Prostate gland (tissue), 2 donors: ENCODE results near the gene CAB39. TPM values are rescaled to one million over a fixed set of nuclear protein-coding genes. Genes with fewer than 3 reads are reported as not detected.

Experiments
- DNase-seq: peaks from one replicate; pipeline ENCODE4 v3.0.0-alpha.2; 2019; ENCODE audit warnings: low spot score
- H3K27ac ChIP-seq, 2 donors: fragments of 200-600 bp; sonication (generic); 2 replicates each; pipeline ENCODE4 v1.5.1; 2017 to 2019
- H3K27me3 ChIP-seq: fragments of 200-600 bp; sonication (generic); replicated peaks from 2 replicates; pipeline ENCODE4 v1.5.1; 2019; ENCODE audit not compliant: insufficient read depth
- H3K36me3 ChIP-seq, 2 donors: fragments of 200-600 bp; sonication (generic); 1 replicate in 1 of 2; 2 replicates in 1 of 2; pipeline versions ENCODE4 v1.5.1 to v1.8.1; 2017 to 2019
- H3K4me1 ChIP-seq: fragments of 200-600 bp; sonication (generic); replicated peaks from 2 replicates; pipeline ENCODE4 v1.5.1; 2019
- H3K4me3 ChIP-seq, 2 donors: fragments of 200-600 bp; sonication (generic); 2 replicates each; pipeline ENCODE4 v1.5.1; 2017 to 2019
- H3K9me3 ChIP-seq: fragments of 200-600 bp; sonication (generic); 2 replicates; pipeline ENCODE4 v1.5.1; 2017
- POLR2A ChIP-seq: fragments of 450-650 bp; IDR thresholded peaks from one replicate; pipeline ENCODE4 v1.6.1; 2016; ENCODE audit warnings: antibody characterized with exemption, mild to moderate bottlenecking
- POLR2AphosphoS5 ChIP-seq: sonication (generic); formaldehyde crosslinking; IDR thresholded peaks from one replicate; pipeline ENCODE4 v1.6.1; 2017; ENCODE audit warnings: antibody characterized with exemption
- WGBS: methylation state at CpG from one replicate; pipeline ENCODE4 v1.1.5; 2018; 5-methylcytosine and 5-hydroxymethylcytosine counted together
- intact Hi-C: fragments of 100-400 bp; cut with DNase I; formaldehyde crosslinking; loops from one replicate; pipeline ENCODE4 v1.14.2; 2022
- total RNA-seq, 2 donors: library from RNA; depleted of rRNA; stranded (reverse); fragments of >200 nt; gene quantifications; one replicate each; pipeline ENCODE4 v1.1.0, GENCODE V29; 2016
- TF ChIP-seq, protein P1 (sequence below), 4 experiments: fragments of 200-600 bp in 2 of 4; fragments of 450-650 bp in 2 of 4; sonication (generic) in 2 of 4; IDR thresholded peaks; 1 replicate in 3 of 4; 2 replicates in 1 of 4; pipeline ENCODE4 v1.5.1; 2016 to 2019; ENCODE audit warnings: antibody characterized with exemption in 4 of 4, mild to moderate bottlenecking in 2 of 4, moderate library complexity in 2 of 4

The CAB39 gene
- total RNA-seq, 2 donors from 2014 or later = 75.4 to 105 TPM

DNA sequence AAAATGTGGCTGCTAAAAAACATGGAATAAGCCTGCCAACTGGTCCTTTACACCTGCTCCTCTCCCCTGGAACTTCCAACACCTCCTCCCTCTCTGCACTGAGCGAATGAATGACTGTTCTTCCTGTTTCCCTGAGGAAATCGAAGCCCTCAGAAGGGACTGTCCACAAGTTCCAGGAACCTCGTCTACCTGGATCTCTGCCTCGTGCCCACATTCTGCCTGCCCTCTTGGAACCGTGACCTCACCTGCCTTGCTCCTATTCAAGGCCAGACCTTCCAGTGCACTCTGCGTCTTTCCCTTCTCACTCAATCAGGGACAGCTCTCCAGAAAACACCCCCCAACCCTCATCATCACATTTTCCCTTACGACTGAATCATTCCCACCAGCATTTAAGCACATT lies 4.4 kb upstream of the CAB39 start:
- Histone ChIP-seq H3K4me1 (no peaks in the 10 kb centered on the region), H3K27me3 (no peaks in the 10 kb centered on the region), H3K36me3 (no peaks in the 10 kb centered on the region), H3K4me3 (no peak overlapping the region), H3K27ac (no peak overlapping the region), H3K9me3 (no peaks in the 10 kb centered on the region)
- 66% methylated on average over 7 of the region's 7 CpGs for WGBS
- intact Hi-C loops = no loop called here
- no peak for DNase-seq
- no peak for TF ChIP-seq POLR2A
- TF ChIP-seq, protein P1, sequence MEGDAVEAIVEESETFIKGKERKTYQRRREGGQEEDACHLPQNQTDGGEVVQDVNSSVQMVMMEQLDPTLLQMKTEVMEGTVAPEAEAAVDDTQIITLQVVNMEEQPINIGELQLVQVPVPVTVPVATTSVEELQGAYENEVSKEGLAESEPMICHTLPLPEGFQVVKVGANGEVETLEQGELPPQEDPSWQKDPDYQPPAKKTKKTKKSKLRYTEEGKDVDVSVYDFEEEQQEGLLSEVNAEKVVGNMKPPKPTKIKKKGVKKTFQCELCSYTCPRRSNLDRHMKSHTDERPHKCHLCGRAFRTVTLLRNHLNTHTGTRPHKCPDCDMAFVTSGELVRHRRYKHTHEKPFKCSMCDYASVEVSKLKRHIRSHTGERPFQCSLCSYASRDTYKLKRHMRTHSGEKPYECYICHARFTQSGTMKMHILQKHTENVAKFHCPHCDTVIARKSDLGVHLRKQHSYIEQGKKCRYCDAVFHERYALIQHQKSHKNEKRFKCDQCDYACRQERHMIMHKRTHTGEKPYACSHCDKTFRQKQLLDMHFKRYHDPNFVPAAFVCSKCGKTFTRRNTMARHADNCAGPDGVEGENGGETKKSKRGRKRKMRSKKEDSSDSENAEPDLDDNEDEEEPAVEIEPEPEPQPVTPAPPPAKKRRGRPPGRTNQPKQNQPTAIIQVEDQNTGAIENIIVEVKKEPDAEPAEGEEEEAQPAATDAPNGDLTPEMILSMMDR (IDR thresholded peaks at IDR 0.05) = no peak

DNA sequence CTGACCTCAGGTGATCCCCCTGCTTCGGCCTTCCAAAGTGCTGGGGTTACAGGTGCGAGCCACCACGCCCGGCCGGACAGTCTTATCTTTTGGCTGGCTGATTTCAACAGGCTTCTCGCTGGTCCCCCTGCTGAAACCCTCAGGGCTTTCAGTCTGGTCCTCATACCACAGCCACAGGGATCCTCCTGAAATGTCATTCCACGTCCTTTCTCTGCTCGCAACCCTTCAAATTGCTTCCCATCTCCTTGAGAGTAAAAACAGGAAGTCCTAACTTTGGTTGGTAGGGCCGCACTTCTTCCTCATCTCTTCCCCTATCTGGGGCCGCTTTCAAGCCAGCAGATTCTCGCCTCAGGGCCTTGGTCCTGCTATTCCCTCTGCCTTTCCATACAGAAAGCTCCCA lies 1.4 kb upstream of the CAB39 start:
- Histone ChIP-seq H3K4me1 (peaks cover 5% of the 10 kb centered on the region), H3K27me3 (no peaks in the 10 kb centered on the region), H3K27ac (no peak overlapping the region), H3K36me3 (no peaks in the 10 kb centered on the region), H3K4me3 (no peak overlapping the region), H3K9me3 (no peaks in the 10 kb centered on the region)
- intact Hi-C loops = loop anchor here (10.0 kb wide), 1 partner anchor 296 kb away; the partner anchor contains the start of gene SP100
- TF ChIP-seq POLR2A (no peak), POLR2AphosphoS5 (no peak)
- TF ChIP-seq, protein P1 (IDR thresholded peaks at IDR 0.05) = no peak
- 87% methylated on average over 11 of the region's 11 CpGs for WGBS
- DNase-seq = no peak

DNA sequence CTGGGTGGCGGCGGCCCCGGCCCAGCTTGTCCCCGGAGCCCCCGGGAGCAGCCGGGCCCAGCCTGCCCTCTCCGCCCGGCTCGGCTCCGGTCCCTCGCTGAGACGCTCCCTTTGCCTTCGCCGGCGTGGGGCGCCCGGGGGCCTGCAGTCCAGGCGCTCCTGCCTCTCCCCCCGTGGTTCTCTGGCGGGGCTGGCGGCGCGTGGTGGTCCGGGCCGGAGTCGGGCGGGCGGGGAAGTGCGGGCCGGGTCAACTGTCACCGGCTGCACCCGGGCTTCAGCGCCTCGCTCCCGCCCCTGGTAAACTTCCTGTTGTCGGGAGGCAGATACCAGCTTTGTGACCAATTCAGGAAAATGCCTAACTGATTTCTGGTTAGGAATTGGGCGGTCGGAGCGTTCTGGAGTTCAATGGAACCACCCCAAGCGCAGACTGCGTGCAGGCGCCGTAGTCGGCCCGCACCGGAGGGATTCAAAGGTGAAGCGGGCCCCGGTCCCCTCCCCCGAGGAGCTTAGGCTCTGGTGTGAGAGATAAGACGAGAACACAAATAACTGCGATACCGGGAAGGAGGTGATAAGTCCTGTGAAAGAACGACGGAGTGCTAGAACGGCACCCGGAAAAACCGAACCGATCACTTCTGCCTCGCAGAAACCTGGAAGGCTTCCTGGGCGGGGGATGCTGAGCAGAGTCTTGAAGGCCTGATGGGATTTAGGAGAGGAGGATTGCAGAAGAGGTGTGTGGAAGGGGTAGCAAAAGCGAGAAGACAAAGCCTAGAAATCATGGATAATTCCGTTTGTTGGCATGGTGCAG lies 891 bp downstream of the CAB39 start:
- Histone ChIP-seq H3K27ac (peak overlapping the region; percentile 89 to 94), H3K4me1 (peaks cover 11% of the 10 kb centered on the region), H3K36me3 (no peaks in the 10 kb centered on the region), H3K9me3 (no peaks in the 10 kb centered on the region), H3K4me3 (peak overlapping the region; percentile 96 to 98), H3K27me3 (no peaks in the 10 kb centered on the region)
- no peak for DNase-seq
- WGBS = under 1% methylated on average over 38 of the region's 62 CpGs
- intact Hi-C loops = loop anchor here (10.0 kb wide), 1 partner anchor 299 kb away; the partner anchor contains the start of gene SP100
- TF ChIP-seq POLR2AphosphoS5 (no peak), POLR2A (no peak)
- TF ChIP-seq, protein P1 (IDR thresholded peaks at IDR 0.05) = no peak

DNA sequence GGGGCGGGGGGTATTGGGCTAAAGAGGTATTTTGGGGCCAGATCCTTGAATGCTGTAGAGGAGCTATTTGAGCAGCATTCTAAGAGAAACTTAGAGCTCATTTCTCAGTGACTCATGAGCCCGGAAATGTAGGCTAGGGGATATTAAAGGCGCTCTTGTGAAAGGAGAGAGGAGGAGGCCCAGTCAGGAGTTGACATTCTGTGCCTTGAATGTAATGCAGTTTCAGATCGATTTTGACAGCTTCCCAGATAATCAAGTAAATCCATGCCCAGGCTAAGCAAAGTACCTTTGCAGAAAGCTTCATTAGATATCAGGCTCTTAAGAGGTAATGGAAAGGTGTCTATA lies 1.5 kb downstream of the CAB39 start:
- peak overlapping the region; percentile 89 to 94 for H3K27ac ChIP-seq
- peak overlapping the region; percentile 96 to 98 for H3K4me3 ChIP-seq
- no peak for DNase-seq
- H3K36me3 ChIP-seq = no peaks in the 10 kb centered on the region
- intact Hi-C loops = loop anchor here (10.0 kb wide), 1 partner anchor 299 kb away; the partner anchor contains the start of gene SP100
- H3K9me3 ChIP-seq = no peaks in the 10 kb centered on the region
- no peaks in the 10 kb centered on the region for H3K27me3 ChIP-seq
- peaks cover 11% of the 10 kb centered on the region for H3K4me1 ChIP-seq
- 2% methylated on average over 4 of the region's 4 CpGs for WGBS
- TF ChIP-seq, protein P1 (IDR thresholded peaks at IDR 0.05) = no peak
- TF ChIP-seq POLR2AphosphoS5 (no peak), POLR2A (no peak)

DNA sequence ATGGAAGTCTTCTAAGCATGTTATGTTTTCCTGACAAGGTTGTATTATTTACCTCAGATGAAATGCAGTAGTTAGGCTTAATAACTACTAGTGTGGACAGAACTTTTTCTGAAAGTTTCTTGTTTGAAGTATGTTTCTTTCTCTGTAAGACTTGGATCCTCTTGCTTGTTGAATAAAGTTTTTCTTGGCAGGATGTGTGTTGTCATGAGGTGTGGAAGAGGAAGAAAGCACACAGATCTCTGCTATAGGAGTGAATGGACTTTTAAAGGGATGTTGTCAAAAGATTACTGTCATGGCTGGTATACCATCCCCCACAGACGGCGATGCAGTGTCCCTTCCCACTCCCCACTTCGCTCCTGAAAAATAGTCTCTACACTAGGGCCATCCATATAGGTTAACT lies 2.6 kb downstream of the CAB39 start:
- TF ChIP-seq, protein P1 (IDR thresholded peaks at IDR 0.05) = no peak
- Histone ChIP-seq H3K27ac (peak overlapping the region in 1 of 2 donors; percentile 94), H3K4me1 (peaks cover 11% of the 10 kb centered on the region), H3K4me3 (peak overlapping the region in 1 of 2 donors; percentile 96), H3K36me3 (no peaks in the 10 kb centered on the region), H3K27me3 (no peaks in the 10 kb centered on the region), H3K9me3 (no peaks in the 10 kb centered on the region)
- intact Hi-C loops = loop anchor here (10.0 kb wide), 1 partner anchor 300 kb away; the partner anchor contains the start of gene SP100
- WGBS = 63% methylated on average over 3 of the region's 3 CpGs
- DNase-seq = no peak
